IMR-90 (cell line): Measurements from ENCODE around the gene PRMT7. TPM values are rescaled to one million over a fixed set of nuclear protein-coding genes. Genes with fewer than 3 reads are reported as not detected.

Experiments
- ATAC-seq: fragments of 200-7000 bp; cut with Tn5 transposase; 2 replicates; pipeline ENCODE4 v1.9.1; 2020; ENCODE audit warnings: low read depth, mild to moderate bottlenecking, moderate library complexity
- BruUV-seq: library from RNA; stranded (reverse); fragments of 400-500 nt; replicated peaks from 2 replicates; lab custom pipeline; 2021; lab: Mats Ljungman, UMichigan
- CTCF ChIA-PET: fragments of 300-600 bp; formaldehyde crosslinking; extraction: SDS; loops from one replicate; lab custom pipeline; 2021; ENCODE audit warnings: antibody characterized with exemption; lab: Yijun Ruan, JAX
- POLR2A ChIA-PET: fragments of 300-600 bp; sonication (Branson Sonifier 250); formaldehyde crosslinking; loops from one replicate; lab custom pipeline; 2022; ENCODE audit warnings: antibody characterized with exemption; ENCODE audit not compliant: unreplicated experiment; lab: Charles Lee
- DNase-seq: peaks from one replicate; pipeline ENCODE4 v3.0.0; 2013
- H2AFZ ChIP-seq: replicated peaks from 2 replicates; pipeline ENCODE3; 2013; ENCODE audit warnings: low read length, mild to moderate bottlenecking; ENCODE audit not compliant: poor library complexity
- H2AK5ac ChIP-seq: 2 replicates; pipeline ENCODE4 v1.6.1; 2013; ENCODE audit warnings: low read depth, low read length, inconsistent platforms
- H2AK9ac ChIP-seq: replicated peaks from 2 replicates; pipeline ENCODE3; 2013; ENCODE audit warnings: mild to moderate bottlenecking, low read depth, low read length, moderate library complexity; ENCODE audit not compliant: poor library complexity
- H2BK120ac ChIP-seq: 2 replicates; pipeline ENCODE4 v1.6.1; 2013; ENCODE audit warnings: low read depth, low read length, inconsistent platforms
- H2BK15ac ChIP-seq: 3 replicates; pipeline ENCODE4 v1.6.1; 2013; ENCODE audit warnings: low read depth, low read length, inconsistent platforms
- H2BK20ac ChIP-seq: 2 replicates; pipeline ENCODE4 v1.6.1; 2013; ENCODE audit warnings: low read depth, mild to moderate bottlenecking, inconsistent platforms, low read length, moderate library complexity
- H2BK5ac ChIP-seq: 2 replicates; pipeline ENCODE4 v1.6.1; 2013; ENCODE audit warnings: mild to moderate bottlenecking, low read depth, low read length, inconsistent platforms; ENCODE audit not compliant: poor library complexity, severe bottlenecking
- H3K14ac ChIP-seq: replicated peaks from 2 replicates; pipeline ENCODE4 v1.6.1; 2013; ENCODE audit warnings: low read depth, low read length, inconsistent platforms
- H3K18ac ChIP-seq: 2 replicates; pipeline ENCODE4 v1.6.1; 2013; ENCODE audit warnings: low read depth, low read length, control low read depth
- H3K23ac ChIP-seq: 2 replicates; pipeline ENCODE4 v1.6.1; 2013; ENCODE audit warnings: low read depth, low read length, inconsistent platforms
- H3K27ac ChIP-seq: 2 replicates; pipeline ENCODE4 v1.5.1; 2013; ENCODE audit warnings: mild to moderate bottlenecking, control low read depth, low read length; ENCODE audit not compliant: insufficient read depth
- H3K27me3 ChIP-seq: 2 replicates; pipeline ENCODE4 v1.6.1; 2013; ENCODE audit warnings: low read length; ENCODE audit not compliant: control insufficient read depth, insufficient read depth
- H3K36me3 ChIP-seq: 2 replicates; pipeline ENCODE4 v1.6.1; 2013; ENCODE audit warnings: low read length, mixed read lengths; ENCODE audit not compliant: control insufficient read depth, insufficient read depth
- H3K4ac ChIP-seq: 2 replicates; pipeline ENCODE4 v1.6.1; 2013; ENCODE audit warnings: low read depth, low read length, inconsistent platforms
- H3K4me1 ChIP-seq: 2 replicates; pipeline ENCODE4 v1.6.1; 2013; ENCODE audit warnings: low read length, mixed read lengths; ENCODE audit not compliant: control insufficient read depth, insufficient read depth
- H3K4me2 ChIP-seq: 2 replicates; pipeline ENCODE4 v1.6.1; 2013; ENCODE audit warnings: low read depth, mild to moderate bottlenecking, control low read depth, low read length, moderate library complexity
- H3K4me3 ChIP-seq: 2 replicates; pipeline ENCODE4 v1.5.1; 2013; ENCODE audit warnings: low read depth, mild to moderate bottlenecking, control low read depth, low read length, moderate library complexity; ENCODE audit not compliant: insufficient read depth
- H3K56ac ChIP-seq: 2 replicates; pipeline ENCODE4 v1.6.1; 2013; ENCODE audit warnings: low read length, inconsistent platforms; ENCODE audit not compliant: insufficient read depth; ENCODE audit errors: extremely low read depth
- H3K79me1 ChIP-seq, 2 experiments: 2 replicates each; pipeline ENCODE4 v1.6.1; 2013; ENCODE audit warnings: low read length in 2 of 2, inconsistent platforms in 1 of 2, low read depth in 1 of 2
- H3K9ac ChIP-seq: 2 replicates; pipeline ENCODE4 v1.6.1; 2013; ENCODE audit warnings: low read depth, low read length, control low read depth
- H3K9me1 ChIP-seq: 2 replicates; pipeline ENCODE4 v1.6.1; 2013; ENCODE audit warnings: low read length, inconsistent platforms; ENCODE audit not compliant: insufficient read depth
- H3K9me3 ChIP-seq: 2 replicates; pipeline ENCODE4 v1.6.1; 2013; ENCODE audit warnings: low read length; ENCODE audit not compliant: control insufficient read depth, insufficient read depth
- H4K20me1 ChIP-seq: 2 replicates; pipeline ENCODE4 v1.6.1; 2013; ENCODE audit warnings: low read length, inconsistent platforms; ENCODE audit not compliant: insufficient read depth
- H4K5ac ChIP-seq: 2 replicates; pipeline ENCODE4 v1.6.1; 2013; ENCODE audit warnings: mild to moderate bottlenecking, low read depth, low read length, control low read depth
- H4K8ac ChIP-seq, 2 experiments: 2 replicates each; pipeline ENCODE4 v1.6.1; 2013; ENCODE audit warnings: low read depth in 2 of 2, low read length in 2 of 2, control low read depth in 1 of 2, inconsistent platforms in 1 of 2
- H4K91ac ChIP-seq: 2 replicates; pipeline ENCODE4 v1.6.1; 2013; ENCODE audit warnings: low read depth, low read length, inconsistent platforms; ENCODE audit not compliant: insufficient read depth
- CEBPB ChIP-seq: IDR thresholded peaks from 2 replicates; pipeline ENCODE4 v1.6.1; 2012; ENCODE audit warnings: low read depth, low read length, improper control_type of control experiment
- RAD21 ChIP-seq: IDR thresholded peaks from 2 replicates; pipeline ENCODE4 v1.6.1; 2012; ENCODE audit warnings: low read length, improper control_type of control experiment
- SMC3 ChIP-seq: fragments of 150-350 bp; IDR thresholded peaks from 2 replicates; pipeline ENCODE4 v1.6.1; 2016; ENCODE audit warnings: low read depth, mild to moderate bottlenecking, antibody characterized with exemption, low read length, moderate library complexity
- WGBS, 2 experiments: methylation state at CpG; one replicate each; pipeline versions ENCODE4 v1.1.5 to v1.1.7; 2013; ENCODE audit warnings: missing lambda C conversion rate in 2 of 2; ENCODE audit not compliant: insufficient read length in 1 of 2; ENCODE audit errors: extremely low coverage in 2 of 2; 5-methylcytosine and 5-hydroxymethylcytosine counted together
- dilution Hi-C: fragments of 300-500 bp; cut with HindIII; formaldehyde crosslinking; loops from one replicate; pipeline ENCODE4 v1.14.3; 2018; ENCODE audit warnings: low sequenced_read_pairs; ENCODE audit not compliant: unreplicated experiment
- in situ Hi-C: fragments of 300-500 bp; cut with MboI; formaldehyde crosslinking; loops from 3 replicates; pipeline ENCODE4 v1.14.3; 2019; ENCODE audit warnings: low sequenced_read_pairs, inconsistent platforms, mixed read lengths
- intact Hi-C: fragments of 100-400 bp; cut with micrococcal nuclease; formaldehyde crosslinking; loops from 2 replicates; pipeline ENCODE4 v1.10.0; 2022
- polyA plus RNA-seq, 3 experiments: library from polyadenylated mRNA; depleted of rRNA; stranded (reverse); fragments of >200 nt; gene quantifications; 2 replicates each; pipeline ENCODE4 v1.2.3, GENCODE V29; 2012; ENCODE audit warnings: low replicate concordance in 1 of 3
- total RNA-seq: library from RNA; depleted of rRNA; stranded (reverse); fragments of >200 nt; gene quantifications from 2 replicates; pipeline ENCODE4 v1.2.3, GENCODE V29; 2012
- TF ChIP-seq, protein P1 (sequence below): conservative IDR thresholded peaks from 2 replicates; pipeline ENCODE4 v1.5.1; 2012; ENCODE audit warnings: mild to moderate bottlenecking, low read depth, low read length, improper control_type of control experiment

The PRMT7 gene
- total and polyA plus RNA-seq, 2 of the 4 experiments (the other 2 are of a cell fraction) = 63.1 to 68.6 TPM

DNA sequence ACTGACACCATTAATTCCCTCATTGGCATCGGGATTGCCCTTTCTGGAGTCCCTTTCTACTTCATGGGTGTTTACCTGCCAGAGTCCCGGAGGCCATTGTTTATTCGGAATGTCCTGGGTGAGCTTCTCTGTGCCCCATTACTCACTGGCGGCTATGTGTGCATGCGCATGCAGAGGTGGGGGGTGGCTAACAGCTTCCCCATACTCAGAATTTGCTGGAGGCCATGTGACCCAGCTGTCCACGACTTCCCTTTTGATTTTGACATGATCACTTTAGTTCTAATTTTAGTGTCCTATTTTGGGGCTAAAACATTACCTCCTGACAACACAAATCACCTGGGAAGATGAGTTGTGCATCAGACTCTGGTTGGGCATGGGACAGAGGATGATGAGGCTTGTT, 14.1 kb upstream of the PRMT7 start:
- Histone ChIP-seq H2BK5ac (no peak overlapping the region), H4K5ac (no peak overlapping the region), H4K91ac (no peak overlapping the region), H3K9me3 (no peaks in the 10 kb centered on the region), H2AK9ac (no peak overlapping the region), H3K14ac (no peak overlapping the region), H3K9me1 (peaks cover 8% of the 10 kb centered on the region), H3K27ac (no peak overlapping the region), H3K36me3 (peaks cover 53% of the 10 kb centered on the region), H2BK15ac (no peak overlapping the region), H3K27me3 (no peaks in the 10 kb centered on the region), H3K18ac (no peak overlapping the region), H3K23ac (no peak overlapping the region), H2BK120ac (no peak overlapping the region), H3K4me3 (no peak overlapping the region), H4K20me1 (peaks cover 16% of the 10 kb centered on the region), H2AFZ (no peak overlapping the region), H3K4ac (no peak overlapping the region), H2AK5ac (no peak overlapping the region), H3K4me2 (no peak overlapping the region), H3K79me1 (peaks cover 21 to 64% of the 10 kb centered on the region in 2 experiments), H2BK20ac (no peak overlapping the region), H4K8ac (no peak overlapping the region), H3K56ac (no peak overlapping the region), H3K9ac (no peak overlapping the region), H3K4me1 (peaks cover 7% of the 10 kb centered on the region; the same call in 1 of the 2 replicates)
- dilution Hi-C loops (no loop called here), in situ Hi-C loops (no loop called here), intact Hi-C loops (loop anchor here (5.0 kb wide), 1 partner anchor 34 kb away; the partner anchor contains the start of gene SLC7A6)
- ChIA-PET CTCF (no interaction called here), POLR2A (no interaction called here)
- BruUV-seq = no TSS peak
- no peak for DNase-seq
- WGBS, 2 experiments = no CpG with 5 or more reads among the region's 6 CpGs
- ATAC-seq = no peak
- no peak for TF ChIP-seq RAD21
- TF ChIP-seq CEBPB = no peak
- TF ChIP-seq, protein P1, sequence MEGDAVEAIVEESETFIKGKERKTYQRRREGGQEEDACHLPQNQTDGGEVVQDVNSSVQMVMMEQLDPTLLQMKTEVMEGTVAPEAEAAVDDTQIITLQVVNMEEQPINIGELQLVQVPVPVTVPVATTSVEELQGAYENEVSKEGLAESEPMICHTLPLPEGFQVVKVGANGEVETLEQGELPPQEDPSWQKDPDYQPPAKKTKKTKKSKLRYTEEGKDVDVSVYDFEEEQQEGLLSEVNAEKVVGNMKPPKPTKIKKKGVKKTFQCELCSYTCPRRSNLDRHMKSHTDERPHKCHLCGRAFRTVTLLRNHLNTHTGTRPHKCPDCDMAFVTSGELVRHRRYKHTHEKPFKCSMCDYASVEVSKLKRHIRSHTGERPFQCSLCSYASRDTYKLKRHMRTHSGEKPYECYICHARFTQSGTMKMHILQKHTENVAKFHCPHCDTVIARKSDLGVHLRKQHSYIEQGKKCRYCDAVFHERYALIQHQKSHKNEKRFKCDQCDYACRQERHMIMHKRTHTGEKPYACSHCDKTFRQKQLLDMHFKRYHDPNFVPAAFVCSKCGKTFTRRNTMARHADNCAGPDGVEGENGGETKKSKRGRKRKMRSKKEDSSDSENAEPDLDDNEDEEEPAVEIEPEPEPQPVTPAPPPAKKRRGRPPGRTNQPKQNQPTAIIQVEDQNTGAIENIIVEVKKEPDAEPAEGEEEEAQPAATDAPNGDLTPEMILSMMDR = no peak
- TF ChIP-seq SMC3 = no peak
